GM23338 (cell line): ENCODE data around the gene RHOF. TPM values are rescaled to one million over a fixed set of nuclear protein-coding genes. Genes with fewer than 3 reads are reported as not detected.

Experiments used
- ATAC-seq: fragments of 200-7000 bp; cut with Tn5 transposase; 3 replicates; pipeline ENCODE4 v1.9.1; 2020
- DNase-seq: peaks from one replicate; pipeline ENCODE4 v3.0.0-alpha.2; 2015; ENCODE audit warnings: low spot score
- H2AFZ ChIP-seq: fragments of 200-600 bp; sonication (generic); 2 replicates; pipeline ENCODE4 v1.8.0; 2016; ENCODE audit warnings: antibody characterized with exemption, mild to moderate bottlenecking, moderate library complexity
- H3F3A ChIP-seq: fragments of 200-600 bp; sonication (generic); replicated peaks from 2 replicates; pipeline ENCODE4 v1.8.0; 2017; ENCODE audit warnings: antibody characterized with exemption, mixed run types, low read depth
- H3K27ac ChIP-seq: fragments of 200-600 bp; sonication (generic); 2 replicates; pipeline ENCODE4 v1.6.1; 2016; ENCODE audit warnings: low read depth
- H3K27me3 ChIP-seq: fragments of 200-600 bp; sonication (generic); 2 replicates; pipeline ENCODE4 v1.8.0; 2016; ENCODE audit warnings: mild to moderate bottlenecking, mixed run types, moderate library complexity; ENCODE audit not compliant: insufficient read depth
- H3K36me3 ChIP-seq: fragments of 200-600 bp; sonication (generic); 2 replicates; pipeline ENCODE4 v1.8.0; 2016; ENCODE audit warnings: mild to moderate bottlenecking; ENCODE audit not compliant: insufficient read depth
- H3K4me1 ChIP-seq: fragments of 200-600 bp; sonication (generic); 2 replicates; pipeline ENCODE4 v1.8.0; 2016; ENCODE audit warnings: mild to moderate bottlenecking, moderate library complexity; ENCODE audit not compliant: insufficient read depth
- H3K4me2 ChIP-seq: fragments of 200-600 bp; sonication (generic); 2 replicates; pipeline ENCODE4 v1.7.1; 2017; ENCODE audit warnings: mixed run types
- H3K4me3 ChIP-seq: fragments of 200-600 bp; sonication (generic); 2 replicates; pipeline ENCODE4 v1.6.1; 2016; ENCODE audit warnings: mixed run types
- H3K79me2 ChIP-seq: fragments of 200-600 bp; sonication (generic); replicated peaks from 2 replicates; pipeline ENCODE4 v1.8.0; 2017; ENCODE audit warnings: mild to moderate bottlenecking; ENCODE audit not compliant: insufficient read depth
- H3K9me2 ChIP-seq: fragments of 200-600 bp; sonication (generic); 2 replicates; pipeline ENCODE4 v1.8.0; 2017; ENCODE audit not compliant: insufficient read depth
- H4K20me1 ChIP-seq: fragments of 200-600 bp; sonication (generic); replicated peaks from 2 replicates; pipeline ENCODE4 v1.8.0; 2017; ENCODE audit warnings: mild to moderate bottlenecking; ENCODE audit not compliant: insufficient read depth
- H3K27ac Mint-ChIP-seq: 2 replicates; pipeline ENCODE4 v1.8.0; 2020; ENCODE audit warnings: inconsistent platforms, mild to moderate bottlenecking, moderate library complexity, mixed read lengths
- H3K27me3 Mint-ChIP-seq: 3 replicates; pipeline ENCODE4 v1.8.0; 2022; ENCODE audit warnings: low read depth, mild to moderate bottlenecking, moderate library complexity, mixed read lengths, inconsistent platforms; ENCODE audit not compliant: insufficient read depth, poor library complexity
- H3K36me3 Mint-ChIP-seq: 3 replicates; pipeline ENCODE4 v1.8.0; 2021; ENCODE audit warnings: low read depth, mild to moderate bottlenecking, inconsistent platforms, moderate library complexity, mixed read lengths
- H3K4me1 Mint-ChIP-seq: 3 replicates; pipeline ENCODE4 v1.8.0; 2020; ENCODE audit warnings: mild to moderate bottlenecking, inconsistent platforms, mixed read lengths
- H3K4me3 Mint-ChIP-seq: 3 replicates; pipeline ENCODE4 v1.8.0; 2021; ENCODE audit warnings: moderate library complexity, mild to moderate bottlenecking, inconsistent platforms, mixed read lengths
- H3K9me3 Mint-ChIP-seq: 3 replicates; pipeline ENCODE4 v1.8.0; 2020; ENCODE audit warnings: moderate library complexity, mild to moderate bottlenecking, inconsistent platforms, mixed read lengths
- EZH2 ChIP-seq: fragments of 200-600 bp; sonication (generic); IDR thresholded peaks from one replicate; pipeline ENCODE4 v1.8.0; 2017; ENCODE audit warnings: antibody characterized with exemption, mild to moderate bottlenecking, low read depth; ENCODE audit not compliant: unreplicated experiment
- EZH2phosphoT487 ChIP-seq: fragments of 200-600 bp; sonication (generic); IDR thresholded peaks from one replicate; pipeline ENCODE4 v1.8.1; 2018; ENCODE audit warnings: antibody characterized with exemption; ENCODE audit not compliant: unreplicated experiment
- NANOG ChIP-seq: IDR thresholded peaks from 2 replicates; pipeline ENCODE4 v1.6.1; 2016; ENCODE audit warnings: antibody characterized with exemption, borderline replicate concordance
- POLR2AphosphoS5 ChIP-seq: IDR thresholded peaks from 2 replicates; pipeline ENCODE4 v1.6.1; 2016; ENCODE audit warnings: antibody characterized with exemption, low read depth
- STAT1 ChIP-seq: IDR thresholded peaks from one replicate; pipeline ENCODE4 v1.6.1; 2016; ENCODE audit warnings: antibody characterized with exemption; ENCODE audit not compliant: unreplicated experiment
- ZNF331 ChIP-seq: fragments of 250-450 bp; sonication (Bioruptor Pico); IDR thresholded peaks from 2 replicates; pipeline ENCODE4 v1.5.0; 2020; ENCODE audit warnings: low read depth, mild to moderate bottlenecking, moderate library complexity
- polyA plus RNA-seq: library from polyadenylated mRNA; unstranded; fragments of >200 nt; fragmentation: Nextera tagmentation; extraction: Ambion mirVana; gene quantifications from 2 replicates; pipeline ENCODE4 v1.2.1, GENCODE V29; 2016
- total RNA-seq: library from RNA; depleted of rRNA; stranded (reverse); fragments of >200 nt; shearing (Covaris generic); gene quantifications from 2 replicates; pipeline ENCODE4 v1.2.3, GENCODE V29; 2014
- TF ChIP-seq, protein P1 (sequence below): fragments of 250-450 bp; sonication (Bioruptor Pico); IDR thresholded peaks from 2 replicates; pipeline ENCODE4 v1.5.0; 2020; ENCODE audit warnings: mild to moderate bottlenecking, moderate library complexity
- TF ChIP-seq, protein P2 (sequence below), 2 experiments: fragments of 200-600 bp in 1 of 2; sonication (generic) in 1 of 2; conservative IDR thresholded peaks; 2 replicates each; pipeline versions ENCODE4 v1.5.1 to v1.6.1; 2016 to 2017; ENCODE audit warnings: antibody characterized with exemption in 2 of 2, low read depth in 2 of 2, mild to moderate bottlenecking in 2 of 2, moderate library complexity in 1 of 2
- TF ChIP-seq, protein P3 (sequence below): IDR thresholded peaks from one replicate; pipeline ENCODE4 v1.6.1; 2018; ENCODE audit warnings: antibody characterized with exemption; ENCODE audit not compliant: unreplicated experiment

RHOF gene
- total and polyA plus RNA-seq, 2 experiments from 2014 or later = 10.5 to 53.4 TPM

DNA sequence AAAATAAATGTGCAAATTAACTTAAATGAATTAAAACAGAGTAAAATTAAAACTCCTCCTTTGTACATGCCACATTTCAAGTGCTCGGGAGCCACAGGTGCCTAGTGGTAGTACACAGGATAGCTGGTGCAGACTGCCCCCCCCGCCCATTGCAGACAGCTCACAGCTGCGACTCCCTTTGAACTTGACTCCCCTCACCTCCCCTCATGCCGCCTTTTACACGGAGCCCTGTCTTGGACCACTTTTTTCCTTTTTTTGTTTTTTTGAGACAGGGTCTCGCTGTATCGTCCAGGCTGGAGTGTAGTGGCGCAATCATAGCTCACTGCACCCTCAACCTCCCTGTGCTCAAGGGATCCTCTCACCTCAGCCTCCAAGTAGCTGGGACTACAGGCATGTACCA is 21.8 kb upstream of the RHOF start (continued):
- TF ChIP-seq STAT1 = no peak
- TF ChIP-seq EZH2phosphoT487 = no peak

DNA sequence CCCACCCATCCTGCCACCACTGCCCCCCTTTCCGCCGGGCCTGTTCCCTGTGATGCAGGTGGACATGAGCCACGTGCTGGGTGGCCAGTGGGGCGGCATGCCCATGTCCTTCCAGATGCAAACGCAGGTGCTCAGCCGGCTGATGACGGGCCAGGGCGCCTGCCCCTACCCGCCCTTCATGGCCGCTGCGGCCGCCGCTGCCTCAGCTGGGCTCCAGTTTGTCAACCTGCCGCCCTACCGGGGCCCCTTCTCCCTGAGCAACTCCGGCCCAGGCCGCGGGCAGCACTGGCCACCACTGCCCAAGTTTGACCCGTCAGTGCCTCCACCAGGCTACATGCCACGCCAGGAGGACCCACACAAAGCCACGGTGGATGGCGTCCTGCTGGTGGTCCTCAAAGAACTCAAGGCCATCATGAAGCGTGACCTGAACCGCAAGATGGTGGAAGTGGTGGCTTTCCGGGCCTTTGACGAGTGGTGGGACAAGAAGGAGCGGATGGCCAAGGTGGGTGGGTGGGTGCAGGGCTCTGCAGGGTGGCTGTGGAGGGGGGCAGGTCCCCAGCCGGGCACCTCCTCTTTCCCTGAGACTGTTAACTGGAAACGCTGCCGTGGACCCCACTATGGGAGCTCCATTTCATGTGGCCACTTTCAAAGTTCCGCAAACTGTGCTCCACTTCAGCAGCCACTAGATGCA is 21.1 kb upstream of the RHOF start:
- Mint-ChIP-seq H3K27me3 (peaks cover 24% of the 10 kb centered on the region), H3K4me1 (peaks cover 19% of the 10 kb centered on the region), H3K36me3 (peaks cover 45% of the 10 kb centered on the region), H3K27ac (no peak overlapping the region), H3K4me3 (no peak overlapping the region), H3K9me3 (no peaks in the 10 kb centered on the region)
- peaks cover 21% of the 10 kb centered on the region for H3K4me1 ChIP-seq
- peaks cover 12% of the 10 kb centered on the region for H3F3A ChIP-seq
- no peaks in the 10 kb centered on the region for H3K9me2 ChIP-seq
- H3K4me2 ChIP-seq = no peak overlapping the region
- no peak for TF ChIP-seq NANOG
- TF ChIP-seq, protein P1, sequence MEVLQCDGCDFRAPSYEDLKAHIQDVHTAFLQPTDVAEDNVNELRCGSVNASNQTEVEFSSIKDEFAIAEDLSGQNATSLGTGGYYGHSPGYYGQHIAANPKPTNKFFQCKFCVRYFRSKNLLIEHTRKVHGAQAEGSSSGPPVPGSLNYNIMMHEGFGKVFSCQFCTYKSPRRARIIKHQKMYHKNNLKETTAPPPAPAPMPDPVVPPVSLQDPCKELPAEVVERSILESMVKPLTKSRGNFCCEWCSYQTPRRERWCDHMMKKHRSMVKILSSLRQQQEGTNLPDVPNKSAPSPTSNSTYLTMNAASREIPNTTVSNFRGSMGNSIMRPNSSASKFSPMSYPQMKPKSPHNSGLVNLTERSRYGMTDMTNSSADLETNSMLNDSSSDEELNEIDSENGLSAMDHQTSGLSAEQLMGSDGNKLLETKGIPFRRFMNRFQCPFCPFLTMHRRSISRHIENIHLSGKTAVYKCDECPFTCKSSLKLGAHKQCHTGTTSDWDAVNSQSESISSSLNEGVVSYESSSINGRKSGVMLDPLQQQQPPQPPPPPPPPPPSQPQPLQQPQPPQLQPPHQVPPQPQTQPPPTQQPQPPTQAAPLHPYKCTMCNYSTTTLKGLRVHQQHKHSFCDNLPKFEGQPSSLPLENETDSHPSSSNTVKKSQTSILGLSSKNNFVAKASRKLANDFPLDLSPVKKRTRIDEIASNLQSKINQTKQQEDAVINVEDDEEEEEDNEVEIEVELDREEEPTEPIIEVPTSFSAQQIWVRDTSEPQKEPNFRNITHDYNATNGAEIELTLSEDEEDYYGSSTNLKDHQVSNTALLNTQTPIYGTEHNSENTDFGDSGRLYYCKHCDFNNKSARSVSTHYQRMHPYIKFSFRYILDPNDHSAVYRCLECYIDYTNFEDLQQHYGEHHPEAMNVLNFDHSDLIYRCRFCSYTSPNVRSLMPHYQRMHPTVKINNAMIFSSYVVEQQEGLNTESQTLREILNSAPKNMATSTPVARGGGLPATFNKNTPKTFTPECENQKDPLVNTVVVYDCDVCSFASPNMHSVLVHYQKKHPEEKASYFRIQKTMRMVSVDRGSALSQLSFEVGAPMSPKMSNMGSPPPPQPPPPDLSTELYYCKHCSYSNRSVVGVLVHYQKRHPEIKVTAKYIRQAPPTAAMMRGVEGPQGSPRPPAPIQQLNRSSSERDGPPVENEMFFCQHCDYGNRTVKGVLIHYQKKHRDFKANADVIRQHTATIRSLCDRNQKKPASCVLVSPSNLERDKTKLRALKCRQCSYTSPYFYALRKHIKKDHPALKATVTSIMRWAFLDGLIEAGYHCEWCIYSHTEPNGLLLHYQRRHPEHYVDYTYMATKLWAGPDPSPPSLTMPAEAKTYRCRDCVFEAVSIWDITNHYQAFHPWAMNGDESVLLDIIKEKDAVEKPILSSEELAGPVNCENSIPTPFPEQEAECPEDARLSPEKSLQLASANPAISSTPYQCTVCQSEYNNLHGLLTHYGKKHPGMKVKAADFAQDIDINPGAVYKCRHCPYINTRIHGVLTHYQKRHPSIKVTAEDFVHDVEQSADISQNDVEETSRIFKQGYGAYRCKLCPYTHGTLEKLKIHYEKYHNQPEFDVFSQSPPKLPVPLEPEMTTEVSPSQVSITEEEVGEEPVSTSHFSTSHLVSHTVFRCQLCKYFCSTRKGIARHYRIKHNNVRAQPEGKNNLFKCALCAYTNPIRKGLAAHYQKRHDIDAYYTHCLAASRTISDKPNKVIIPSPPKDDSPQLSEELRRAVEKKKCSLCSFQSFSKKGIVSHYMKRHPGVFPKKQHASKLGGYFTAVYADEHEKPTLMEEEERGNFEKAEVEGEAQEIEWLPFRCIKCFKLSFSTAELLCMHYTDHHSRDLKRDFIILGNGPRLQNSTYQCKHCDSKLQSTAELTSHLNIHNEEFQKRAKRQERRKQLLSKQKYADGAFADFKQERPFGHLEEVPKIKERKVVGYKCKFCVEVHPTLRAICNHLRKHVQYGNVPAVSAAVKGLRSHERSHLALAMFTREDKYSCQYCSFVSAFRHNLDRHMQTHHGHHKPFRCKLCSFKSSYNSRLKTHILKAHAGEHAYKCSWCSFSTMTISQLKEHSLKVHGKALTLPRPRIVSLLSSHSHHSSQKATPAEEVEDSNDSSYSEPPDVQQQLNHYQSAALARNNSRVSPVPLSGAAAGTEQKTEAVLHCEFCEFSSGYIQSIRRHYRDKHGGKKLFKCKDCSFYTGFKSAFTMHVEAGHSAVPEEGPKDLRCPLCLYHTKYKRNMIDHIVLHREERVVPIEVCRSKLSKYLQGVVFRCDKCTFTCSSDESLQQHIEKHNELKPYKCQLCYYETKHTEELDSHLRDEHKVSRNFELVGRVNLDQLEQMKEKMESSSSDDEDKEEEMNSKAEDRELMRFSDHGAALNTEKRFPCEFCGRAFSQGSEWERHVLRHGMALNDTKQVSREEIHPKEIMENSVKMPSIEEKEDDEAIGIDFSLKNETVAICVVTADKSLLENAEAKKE (CRISPR knock-in tag) = no peak
- no peak for TF ChIP-seq EZH2phosphoT487
- TF ChIP-seq, protein P2, sequence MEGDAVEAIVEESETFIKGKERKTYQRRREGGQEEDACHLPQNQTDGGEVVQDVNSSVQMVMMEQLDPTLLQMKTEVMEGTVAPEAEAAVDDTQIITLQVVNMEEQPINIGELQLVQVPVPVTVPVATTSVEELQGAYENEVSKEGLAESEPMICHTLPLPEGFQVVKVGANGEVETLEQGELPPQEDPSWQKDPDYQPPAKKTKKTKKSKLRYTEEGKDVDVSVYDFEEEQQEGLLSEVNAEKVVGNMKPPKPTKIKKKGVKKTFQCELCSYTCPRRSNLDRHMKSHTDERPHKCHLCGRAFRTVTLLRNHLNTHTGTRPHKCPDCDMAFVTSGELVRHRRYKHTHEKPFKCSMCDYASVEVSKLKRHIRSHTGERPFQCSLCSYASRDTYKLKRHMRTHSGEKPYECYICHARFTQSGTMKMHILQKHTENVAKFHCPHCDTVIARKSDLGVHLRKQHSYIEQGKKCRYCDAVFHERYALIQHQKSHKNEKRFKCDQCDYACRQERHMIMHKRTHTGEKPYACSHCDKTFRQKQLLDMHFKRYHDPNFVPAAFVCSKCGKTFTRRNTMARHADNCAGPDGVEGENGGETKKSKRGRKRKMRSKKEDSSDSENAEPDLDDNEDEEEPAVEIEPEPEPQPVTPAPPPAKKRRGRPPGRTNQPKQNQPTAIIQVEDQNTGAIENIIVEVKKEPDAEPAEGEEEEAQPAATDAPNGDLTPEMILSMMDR (conservative IDR thresholded peaks at IDR 0.05; ENCODE audit: low read depth in 2 of 2) = no peak
- TF ChIP-seq ZNF331 (CRISPR knock-in tag) = no peak
- TF ChIP-seq, protein P3, sequence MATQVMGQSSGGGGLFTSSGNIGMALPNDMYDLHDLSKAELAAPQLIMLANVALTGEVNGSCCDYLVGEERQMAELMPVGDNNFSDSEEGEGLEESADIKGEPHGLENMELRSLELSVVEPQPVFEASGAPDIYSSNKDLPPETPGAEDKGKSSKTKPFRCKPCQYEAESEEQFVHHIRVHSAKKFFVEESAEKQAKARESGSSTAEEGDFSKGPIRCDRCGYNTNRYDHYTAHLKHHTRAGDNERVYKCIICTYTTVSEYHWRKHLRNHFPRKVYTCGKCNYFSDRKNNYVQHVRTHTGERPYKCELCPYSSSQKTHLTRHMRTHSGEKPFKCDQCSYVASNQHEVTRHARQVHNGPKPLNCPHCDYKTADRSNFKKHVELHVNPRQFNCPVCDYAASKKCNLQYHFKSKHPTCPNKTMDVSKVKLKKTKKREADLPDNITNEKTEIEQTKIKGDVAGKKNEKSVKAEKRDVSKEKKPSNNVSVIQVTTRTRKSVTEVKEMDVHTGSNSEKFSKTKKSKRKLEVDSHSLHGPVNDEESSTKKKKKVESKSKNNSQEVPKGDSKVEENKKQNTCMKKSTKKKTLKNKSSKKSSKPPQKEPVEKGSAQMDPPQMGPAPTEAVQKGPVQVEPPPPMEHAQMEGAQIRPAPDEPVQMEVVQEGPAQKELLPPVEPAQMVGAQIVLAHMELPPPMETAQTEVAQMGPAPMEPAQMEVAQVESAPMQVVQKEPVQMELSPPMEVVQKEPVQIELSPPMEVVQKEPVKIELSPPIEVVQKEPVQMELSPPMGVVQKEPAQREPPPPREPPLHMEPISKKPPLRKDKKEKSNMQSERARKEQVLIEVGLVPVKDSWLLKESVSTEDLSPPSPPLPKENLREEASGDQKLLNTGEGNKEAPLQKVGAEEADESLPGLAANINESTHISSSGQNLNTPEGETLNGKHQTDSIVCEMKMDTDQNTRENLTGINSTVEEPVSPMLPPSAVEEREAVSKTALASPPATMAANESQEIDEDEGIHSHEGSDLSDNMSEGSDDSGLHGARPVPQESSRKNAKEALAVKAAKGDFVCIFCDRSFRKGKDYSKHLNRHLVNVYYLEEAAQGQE = no peak
- TF ChIP-seq STAT1 = no peak
- no peak for TF ChIP-seq EZH2
- TF ChIP-seq POLR2AphosphoS5 = no peak
- no peak overlapping the region for H2AFZ ChIP-seq
- peaks cover 3% of the 10 kb centered on the region; the same call in 1 of the 2 replicates for H3K36me3 ChIP-seq
- H3K79me2 ChIP-seq = peaks cover 26% of the 10 kb centered on the region
- peaks cover 20% of the 10 kb centered on the region; the same call in 1 of the 2 replicates for H4K20me1 ChIP-seq
- no peak overlapping the region for H3K27ac ChIP-seq
- DNase-seq (no peak), ATAC-seq (no peak)
- H3K4me3 ChIP-seq = no peak overlapping the region
- no peaks in the 10 kb centered on the region for H3K27me3 ChIP-seq
